Neural cell (in vitro differentiated cells): ENCODE data around the gene UBE4B. TPM values are rescaled to one million over a fixed set of nuclear protein-coding genes. Genes with fewer than 3 reads are reported as not detected.

Experiments
- H2AFZ ChIP-seq: fragments of 200-600, 300-800 bp; sonication (generic), shearing (Covaris generic); 2 replicates; pipeline ENCODE4 v1.6.0; 2014; ENCODE audit warnings: low read depth, mild to moderate bottlenecking, antibody characterized with exemption, low read length, moderate library complexity
- H3F3A ChIP-seq: fragments of 200-600 bp; shearing (Covaris generic); 2 replicates; pipeline ENCODE4 v1.6.1; 2016; ENCODE audit warnings: mild to moderate bottlenecking, moderate library complexity, mixed read lengths, antibody characterized with exemption, low read length; ENCODE audit not compliant: insufficient read depth, poor library complexity, severe bottlenecking
- H3K27ac ChIP-seq: fragments of 200-600, 300-800 bp; sonication (generic), shearing (Covaris generic); 2 replicates; pipeline ENCODE4 v1.5.1; 2014; ENCODE audit warnings: mild to moderate bottlenecking, low read length, moderate library complexity
- H3K27me3 ChIP-seq: fragments of 300-800, 200-600 bp; sonication (generic), shearing (Covaris generic); 2 replicates; pipeline ENCODE4 v1.6.0; 2014; ENCODE audit warnings: mild to moderate bottlenecking, low read depth, low read length, moderate library complexity; ENCODE audit not compliant: insufficient read depth
- H3K36me3 ChIP-seq: fragments of 300-800, 200-600 bp; sonication (generic), shearing (Covaris generic); 2 replicates; pipeline ENCODE4 v1.5.1; 2014; ENCODE audit warnings: mild to moderate bottlenecking, antibody characterized with exemption, low read length, moderate library complexity; ENCODE audit not compliant: insufficient read depth
- H3K4me2 ChIP-seq: fragments of 300-800, 200-600 bp; sonication (generic), shearing (Covaris generic); 2 replicates; pipeline ENCODE4 v1.6.0; 2014; ENCODE audit warnings: mild to moderate bottlenecking, low read length
- H3K4me3 ChIP-seq: fragments of 300-800, 200-600 bp; sonication (generic), shearing (Covaris generic); 2 replicates; pipeline ENCODE4 v1.5.1; 2014; ENCODE audit warnings: mild to moderate bottlenecking, low read length, moderate library complexity
- H3K79me2 ChIP-seq: fragments of 200-600 bp; shearing (Covaris generic); replicated peaks from 2 replicates; pipeline ENCODE4 v1.6.0; 2014; ENCODE audit warnings: mild to moderate bottlenecking, low read length, moderate library complexity; ENCODE audit not compliant: insufficient read depth
- H3K9ac ChIP-seq: fragments of 300-800, 200-600 bp; sonication (generic), shearing (Covaris generic); 2 replicates; pipeline ENCODE4 v1.6.1; 2016; ENCODE audit warnings: mild to moderate bottlenecking, low read length, mixed read lengths
- H3K9me2 ChIP-seq: fragments of 200-600 bp; shearing (Covaris generic); 2 replicates; pipeline ENCODE4 v1.6.1; 2016; ENCODE audit warnings: mild to moderate bottlenecking, low read length, mixed read lengths; ENCODE audit not compliant: insufficient read depth
- H3K9me3 ChIP-seq: fragments of 200-600, 300-800 bp; sonication (generic), shearing (Covaris generic); 2 replicates; pipeline ENCODE4 v1.6.1; 2016; ENCODE audit warnings: mild to moderate bottlenecking, mixed run types, low read length, moderate library complexity, mixed read lengths
- H4K20me1 ChIP-seq: fragments of 200-600 bp; shearing (Covaris generic); 2 replicates; pipeline ENCODE4 v1.6.1; 2016; ENCODE audit warnings: mild to moderate bottlenecking, mixed run types; ENCODE audit not compliant: insufficient read depth
- EP300 ChIP-seq: fragments of 450-650 bp; conservative IDR thresholded peaks from 2 replicates; pipeline ENCODE4 v1.6.1; 2014; ENCODE audit warnings: antibody characterized with exemption, mild to moderate bottlenecking, moderate library complexity; ENCODE audit not compliant: poor library complexity, severe bottlenecking
- EZH2 ChIP-seq: fragments of 200-600, 300-800 bp; shearing (Covaris generic), sonication (generic); IDR thresholded peaks from 2 replicates; pipeline ENCODE4 v1.6.1; 2014; ENCODE audit warnings: antibody characterized with exemption, low read length, borderline replicate concordance, mild to moderate bottlenecking; ENCODE audit not compliant: insufficient read depth, poor library complexity, severe bottlenecking
- MXI1 ChIP-seq: fragments of 450-650 bp; conservative IDR thresholded peaks from 2 replicates; pipeline ENCODE4 v1.6.1; 2014; ENCODE audit warnings: antibody characterized with exemption, mild to moderate bottlenecking; ENCODE audit not compliant: poor library complexity, severe bottlenecking
- POLR2AphosphoS5 ChIP-seq: IDR thresholded peaks from 2 replicates; pipeline ENCODE4 v1.6.1; 2012
- RAD21 ChIP-seq: fragments of 450-650 bp; conservative IDR thresholded peaks from 2 replicates; pipeline ENCODE4 v1.6.1; 2014; ENCODE audit warnings: antibody characterized with exemption, mild to moderate bottlenecking, moderate library complexity
- SMC3 ChIP-seq: fragments of 450-650 bp; conservative IDR thresholded peaks from 2 replicates; pipeline ENCODE4 v1.6.1; 2014; ENCODE audit warnings: antibody characterized with exemption, mild to moderate bottlenecking, moderate library complexity; ENCODE audit not compliant: poor library complexity
- TAF1 ChIP-seq: IDR thresholded peaks from 2 replicates; pipeline ENCODE4 v1.6.1; 2012; ENCODE audit warnings: low read depth
- polyA plus RNA-seq: library from polyadenylated mRNA; depleted of rRNA; stranded (reverse); fragments of >200 nt; gene quantifications from 2 replicates; pipeline ENCODE4 v1.2.3, GENCODE V29; 2014
- TF ChIP-seq, protein P1 (sequence below): fragments of 450-650 bp; IDR thresholded peaks from 2 replicates; pipeline ENCODE4 v1.5.1; 2014; ENCODE audit warnings: antibody characterized with exemption, mild to moderate bottlenecking, moderate library complexity; ENCODE audit not compliant: poor library complexity, severe bottlenecking
- TF ChIP-seq, protein P2 (sequence below): IDR thresholded peaks from 2 replicates; pipeline ENCODE4 v1.6.1; 2012; ENCODE audit warnings: borderline replicate concordance

UBE4B gene
- polyA plus RNA-seq, 1 donor from 2014 or later: 28.9 TPM

DNA sequence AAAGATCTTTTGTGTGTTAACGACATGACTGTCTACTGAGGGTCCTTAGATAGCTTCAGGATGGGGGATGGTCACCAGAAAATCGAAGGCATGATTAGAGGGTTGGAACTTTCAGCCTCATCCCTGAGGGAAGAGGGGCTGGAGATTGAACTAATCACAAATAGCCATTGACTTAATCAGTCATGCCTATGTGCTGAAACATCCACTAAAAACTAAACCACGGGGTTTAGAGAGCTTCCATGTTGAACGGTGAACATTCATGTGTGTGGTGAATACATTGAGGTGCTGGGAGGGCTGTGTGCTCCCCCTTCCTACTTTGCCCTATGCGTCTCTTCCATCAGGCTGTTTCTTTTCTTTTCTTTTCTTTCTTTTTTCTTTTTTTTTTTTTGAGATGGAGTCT is 18.7 kb upstream of the UBE4B start:
- no peak overlapping the region for H3K9ac ChIP-seq
- H2AFZ ChIP-seq: no peak overlapping the region
- H3K4me2 ChIP-seq: no peak overlapping the region
- no peak overlapping the region for H3K27ac ChIP-seq
- no peak for TF ChIP-seq TAF1
- TF ChIP-seq SMC3: no peak
- no peak for TF ChIP-seq EP300
- no peak for TF ChIP-seq EZH2
- no peak for TF ChIP-seq RAD21
- TF ChIP-seq, protein P1, sequence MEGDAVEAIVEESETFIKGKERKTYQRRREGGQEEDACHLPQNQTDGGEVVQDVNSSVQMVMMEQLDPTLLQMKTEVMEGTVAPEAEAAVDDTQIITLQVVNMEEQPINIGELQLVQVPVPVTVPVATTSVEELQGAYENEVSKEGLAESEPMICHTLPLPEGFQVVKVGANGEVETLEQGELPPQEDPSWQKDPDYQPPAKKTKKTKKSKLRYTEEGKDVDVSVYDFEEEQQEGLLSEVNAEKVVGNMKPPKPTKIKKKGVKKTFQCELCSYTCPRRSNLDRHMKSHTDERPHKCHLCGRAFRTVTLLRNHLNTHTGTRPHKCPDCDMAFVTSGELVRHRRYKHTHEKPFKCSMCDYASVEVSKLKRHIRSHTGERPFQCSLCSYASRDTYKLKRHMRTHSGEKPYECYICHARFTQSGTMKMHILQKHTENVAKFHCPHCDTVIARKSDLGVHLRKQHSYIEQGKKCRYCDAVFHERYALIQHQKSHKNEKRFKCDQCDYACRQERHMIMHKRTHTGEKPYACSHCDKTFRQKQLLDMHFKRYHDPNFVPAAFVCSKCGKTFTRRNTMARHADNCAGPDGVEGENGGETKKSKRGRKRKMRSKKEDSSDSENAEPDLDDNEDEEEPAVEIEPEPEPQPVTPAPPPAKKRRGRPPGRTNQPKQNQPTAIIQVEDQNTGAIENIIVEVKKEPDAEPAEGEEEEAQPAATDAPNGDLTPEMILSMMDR: no peak
- TF ChIP-seq MXI1: no peak
- no peak for TF ChIP-seq POLR2AphosphoS5
- TF ChIP-seq, protein P2, sequence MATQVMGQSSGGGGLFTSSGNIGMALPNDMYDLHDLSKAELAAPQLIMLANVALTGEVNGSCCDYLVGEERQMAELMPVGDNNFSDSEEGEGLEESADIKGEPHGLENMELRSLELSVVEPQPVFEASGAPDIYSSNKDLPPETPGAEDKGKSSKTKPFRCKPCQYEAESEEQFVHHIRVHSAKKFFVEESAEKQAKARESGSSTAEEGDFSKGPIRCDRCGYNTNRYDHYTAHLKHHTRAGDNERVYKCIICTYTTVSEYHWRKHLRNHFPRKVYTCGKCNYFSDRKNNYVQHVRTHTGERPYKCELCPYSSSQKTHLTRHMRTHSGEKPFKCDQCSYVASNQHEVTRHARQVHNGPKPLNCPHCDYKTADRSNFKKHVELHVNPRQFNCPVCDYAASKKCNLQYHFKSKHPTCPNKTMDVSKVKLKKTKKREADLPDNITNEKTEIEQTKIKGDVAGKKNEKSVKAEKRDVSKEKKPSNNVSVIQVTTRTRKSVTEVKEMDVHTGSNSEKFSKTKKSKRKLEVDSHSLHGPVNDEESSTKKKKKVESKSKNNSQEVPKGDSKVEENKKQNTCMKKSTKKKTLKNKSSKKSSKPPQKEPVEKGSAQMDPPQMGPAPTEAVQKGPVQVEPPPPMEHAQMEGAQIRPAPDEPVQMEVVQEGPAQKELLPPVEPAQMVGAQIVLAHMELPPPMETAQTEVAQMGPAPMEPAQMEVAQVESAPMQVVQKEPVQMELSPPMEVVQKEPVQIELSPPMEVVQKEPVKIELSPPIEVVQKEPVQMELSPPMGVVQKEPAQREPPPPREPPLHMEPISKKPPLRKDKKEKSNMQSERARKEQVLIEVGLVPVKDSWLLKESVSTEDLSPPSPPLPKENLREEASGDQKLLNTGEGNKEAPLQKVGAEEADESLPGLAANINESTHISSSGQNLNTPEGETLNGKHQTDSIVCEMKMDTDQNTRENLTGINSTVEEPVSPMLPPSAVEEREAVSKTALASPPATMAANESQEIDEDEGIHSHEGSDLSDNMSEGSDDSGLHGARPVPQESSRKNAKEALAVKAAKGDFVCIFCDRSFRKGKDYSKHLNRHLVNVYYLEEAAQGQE: no peak
- H3F3A ChIP-seq: no peaks in the 10 kb centered on the region
- H4K20me1 ChIP-seq: no peaks in the 10 kb centered on the region
- no peaks in the 10 kb centered on the region for H3K27me3 ChIP-seq
- H3K9me3 ChIP-seq: no peaks in the 10 kb centered on the region
- H3K9me2 ChIP-seq: no peaks in the 10 kb centered on the region
- H3K36me3 ChIP-seq: no peaks in the 10 kb centered on the region
- no peak overlapping the region for H3K4me3 ChIP-seq
- no peaks in the 10 kb centered on the region for H3K79me2 ChIP-seq

DNA sequence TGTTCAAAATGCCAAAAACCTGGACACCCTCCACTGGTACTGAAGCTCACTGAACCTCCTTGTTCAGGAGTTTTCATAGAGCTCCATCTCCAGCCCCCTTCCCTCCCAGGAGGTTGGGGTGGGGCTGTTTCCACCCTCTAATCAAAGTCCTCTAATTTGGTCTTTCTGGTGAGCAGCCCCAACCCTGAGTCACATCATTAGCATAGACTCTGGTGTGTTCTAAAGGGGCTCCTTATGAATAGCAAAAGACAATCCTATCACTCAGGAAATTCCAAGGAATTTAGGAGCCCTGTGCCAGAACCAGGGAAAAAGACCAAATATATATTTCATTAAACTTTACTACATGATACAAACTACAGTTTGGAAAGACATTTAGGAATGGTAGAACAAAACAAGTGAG is 13.2 kb upstream of the UBE4B start:
- Histone ChIP-seq H3K9ac (no peak overlapping the region), H3K36me3 (no peaks in the 10 kb centered on the region), H3F3A (no peaks in the 10 kb centered on the region), H2AFZ (no peak overlapping the region), H3K4me3 (no peak overlapping the region), H3K9me3 (no peaks in the 10 kb centered on the region), H3K4me2 (no peak overlapping the region), H3K79me2 (no peaks in the 10 kb centered on the region), H3K27ac (no peak overlapping the region), H3K27me3 (no peaks in the 10 kb centered on the region), H4K20me1 (no peaks in the 10 kb centered on the region), H3K9me2 (no peaks in the 10 kb centered on the region)
- TF ChIP-seq EZH2: no peak
- no peak for TF ChIP-seq TAF1
- TF ChIP-seq, protein P1: no peak
- no peak for TF ChIP-seq RAD21
- no peak for TF ChIP-seq SMC3
- TF ChIP-seq POLR2AphosphoS5: no peak
- no peak for TF ChIP-seq MXI1
- TF ChIP-seq EP300: no peak
- TF ChIP-seq, protein P2: no peak
